Right forelimb (tissue), 1 donor: ENCODE data around the gene STK32B.

Experiments used
- DNase-seq: peaks from one replicate; pipeline ENCODE4 v3.0.0-alpha.2; 2018

The STK32B gene

DNA sequence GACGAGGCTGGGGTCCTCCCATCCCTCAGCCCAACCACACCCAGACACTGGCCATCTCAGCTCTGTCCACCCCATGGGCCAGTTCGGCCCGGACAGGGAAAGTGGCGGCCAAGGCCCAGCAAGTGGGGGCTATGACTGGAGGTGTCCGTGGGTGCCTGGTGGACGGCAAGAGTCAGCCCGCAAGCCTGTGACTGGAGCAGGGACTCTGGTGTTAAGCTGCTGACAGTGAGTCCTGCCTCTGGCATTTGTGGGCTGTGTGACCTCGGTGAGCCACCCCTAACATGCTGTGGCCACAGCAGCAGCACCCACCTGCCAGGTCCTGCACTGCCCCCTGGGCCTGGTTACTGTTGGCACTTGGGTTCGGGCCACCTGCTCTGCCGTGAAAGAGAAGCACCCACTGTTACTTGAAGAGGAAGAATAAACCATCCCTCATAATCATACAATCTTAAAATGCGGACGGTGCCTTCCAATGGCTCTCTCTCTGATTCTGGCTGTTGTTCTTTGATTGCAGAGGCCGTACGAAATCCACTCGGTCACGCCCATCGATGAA, 405.1 kb downstream of the STK32B start:
- no peak for DNase-seq

DNA sequence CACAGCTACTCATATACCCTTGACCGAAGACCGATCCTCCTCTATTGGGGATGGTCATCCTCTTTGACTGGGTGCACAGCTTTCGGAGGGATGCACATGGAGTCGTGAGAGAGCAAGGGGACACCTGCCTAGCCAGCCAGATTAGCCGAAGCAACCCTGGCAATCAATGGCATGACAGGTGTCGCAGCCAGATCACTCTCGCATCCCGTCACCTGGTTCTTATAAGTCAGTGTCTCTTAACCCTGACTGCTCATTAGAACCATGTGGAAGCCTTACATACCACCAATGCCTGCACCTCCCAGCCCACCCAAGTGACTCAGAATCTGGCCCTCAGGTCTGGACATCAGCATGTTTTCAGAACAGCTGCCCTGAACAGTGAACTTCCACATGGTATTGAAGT, 407.4 kb downstream of the STK32B start:
- no peak for DNase-seq

DNA sequence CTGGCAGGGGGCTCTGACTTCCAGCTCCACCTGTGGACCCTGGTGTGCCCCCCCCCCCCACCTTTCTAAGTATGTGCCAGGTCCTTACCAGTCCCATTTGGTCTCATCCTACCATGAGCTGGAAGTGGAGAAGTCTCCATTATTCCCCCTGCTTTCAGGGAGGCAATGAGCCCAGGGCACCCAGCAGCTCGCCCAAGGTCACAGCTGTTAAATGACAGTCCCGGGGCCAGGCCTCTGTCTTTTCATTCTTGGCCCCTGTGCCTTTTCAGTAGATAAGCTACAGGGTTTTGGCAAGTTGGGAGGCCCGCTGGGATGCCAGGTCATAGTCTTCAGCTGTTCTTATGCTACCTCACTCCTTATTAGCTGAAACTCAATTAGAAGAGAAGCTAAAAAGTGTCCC, 408.0 kb downstream of the STK32B start:
- no peak for DNase-seq

DNA sequence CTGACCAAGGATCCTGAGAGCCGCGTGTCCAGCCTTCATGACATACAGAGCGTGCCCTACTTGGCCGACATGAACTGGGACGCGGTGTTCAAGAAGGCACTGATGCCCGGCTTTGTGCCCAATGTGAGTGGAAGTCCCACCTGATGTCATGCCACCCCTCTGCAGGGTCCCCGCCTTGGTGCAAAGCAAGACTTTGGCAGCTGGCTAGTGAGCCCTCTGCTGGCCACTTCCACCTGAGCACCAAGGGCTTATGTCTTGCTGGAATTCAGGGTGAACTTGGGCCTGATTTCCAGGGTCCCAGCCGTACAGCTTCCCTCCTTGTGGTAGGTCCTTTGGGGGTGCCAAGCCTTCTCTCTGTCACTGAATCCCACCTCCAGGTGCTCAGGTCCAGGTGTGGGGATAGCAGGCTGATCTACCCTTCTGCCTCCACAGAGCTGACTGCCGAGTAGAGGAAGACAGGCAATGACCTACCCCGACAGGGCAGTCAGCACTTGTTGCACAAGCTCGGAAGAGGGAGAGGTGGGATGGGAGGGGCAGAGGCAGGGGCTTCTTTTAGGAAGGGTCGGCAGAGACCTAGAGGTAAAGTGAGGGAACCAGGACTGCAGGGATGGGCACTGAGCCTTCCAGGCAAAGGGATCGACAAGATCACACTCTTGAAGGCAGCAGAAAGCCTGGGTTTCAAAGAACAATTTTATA, 409.0 kb downstream of the STK32B start:
- no peak for DNase-seq

DNA sequence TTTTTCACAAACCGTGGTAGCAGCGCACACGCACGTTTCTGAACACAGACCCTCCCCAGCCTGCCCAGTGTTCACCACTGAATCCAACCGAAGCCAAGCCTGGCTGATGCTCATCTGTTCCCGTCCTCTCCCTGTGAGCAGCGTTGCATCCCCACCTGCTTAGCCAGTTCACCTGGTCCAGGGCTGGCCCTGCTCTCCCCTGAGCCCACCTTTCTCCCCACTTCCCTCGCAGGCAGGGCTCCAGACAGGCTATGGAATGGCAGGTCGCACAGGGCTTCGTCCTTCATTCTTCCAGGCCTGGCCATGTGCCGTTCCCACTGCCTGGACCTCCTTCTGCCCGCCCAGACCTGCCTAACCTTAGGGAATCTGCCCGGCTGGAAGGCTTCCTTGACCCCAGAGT, 410.2 kb downstream of the STK32B start:
- no peak for DNase-seq

DNA sequence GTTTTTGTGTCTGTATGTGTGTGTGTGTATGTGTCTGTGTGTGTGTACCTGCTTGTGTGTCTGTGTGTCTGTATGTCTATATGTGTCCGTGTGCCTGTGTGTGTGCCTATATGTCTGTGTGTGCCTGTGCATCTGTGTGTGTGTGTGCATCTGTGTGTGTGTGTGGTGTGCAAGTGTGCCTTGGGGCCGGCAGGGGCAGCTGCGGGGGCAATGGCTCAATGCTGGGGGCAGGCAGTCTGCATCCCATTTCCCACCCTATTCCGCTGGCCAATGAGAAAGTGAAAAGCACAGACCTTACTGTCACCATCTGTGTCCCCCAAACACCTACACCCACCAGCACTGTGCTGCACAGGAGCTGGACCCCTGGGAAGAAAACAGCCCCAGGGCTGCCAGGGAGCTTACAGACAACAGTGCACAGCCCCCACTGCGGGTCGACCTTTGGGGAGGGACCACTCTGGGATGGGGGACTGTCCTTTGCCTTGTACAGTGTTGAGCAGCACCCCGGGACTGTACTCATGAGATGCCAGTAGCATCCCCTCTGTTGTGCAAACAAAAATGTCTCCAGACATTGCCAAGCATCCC, 411.1 kb downstream of the STK32B start:
- no peak for DNase-seq

DNA sequence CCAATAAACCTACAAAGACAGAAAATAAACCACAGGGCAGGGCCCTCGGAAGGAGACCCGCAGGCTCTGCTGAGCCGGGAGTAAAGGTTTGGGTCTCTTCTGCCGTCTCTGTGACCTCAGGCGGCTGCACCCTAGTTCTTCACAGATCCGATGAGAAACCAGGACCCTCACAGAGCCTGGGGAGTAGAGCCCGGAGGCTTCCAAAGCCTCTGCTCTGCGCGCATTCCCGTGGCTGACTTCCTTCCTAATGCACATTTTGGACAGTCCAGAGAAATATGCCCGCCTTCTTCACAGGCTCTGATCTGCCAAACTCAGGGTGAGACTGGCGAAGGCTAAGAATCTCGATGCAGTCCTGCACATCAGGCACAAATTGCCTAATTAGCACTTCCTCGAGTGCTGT, 411.6 kb downstream of the STK32B start:
- DNase-seq = no peak

DNA sequence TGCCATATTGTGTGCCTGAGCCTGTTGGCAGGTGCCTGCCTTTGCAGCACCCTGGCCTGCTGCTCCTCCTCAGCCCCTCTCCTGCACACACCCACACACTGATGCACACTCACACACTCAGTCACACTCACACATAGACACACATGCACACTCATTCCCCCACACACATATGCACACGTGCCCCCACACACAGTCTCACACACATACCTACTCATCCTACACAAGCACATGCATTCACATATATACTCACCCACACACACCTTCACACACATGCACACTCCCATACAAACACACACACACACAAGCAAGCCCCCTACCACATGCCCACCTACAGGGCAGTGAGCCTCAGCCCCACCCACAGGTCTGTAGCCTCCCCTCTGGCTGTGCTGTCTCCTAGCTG, 412.1 kb downstream of the STK32B start:
- no peak for DNase-seq

DNA sequence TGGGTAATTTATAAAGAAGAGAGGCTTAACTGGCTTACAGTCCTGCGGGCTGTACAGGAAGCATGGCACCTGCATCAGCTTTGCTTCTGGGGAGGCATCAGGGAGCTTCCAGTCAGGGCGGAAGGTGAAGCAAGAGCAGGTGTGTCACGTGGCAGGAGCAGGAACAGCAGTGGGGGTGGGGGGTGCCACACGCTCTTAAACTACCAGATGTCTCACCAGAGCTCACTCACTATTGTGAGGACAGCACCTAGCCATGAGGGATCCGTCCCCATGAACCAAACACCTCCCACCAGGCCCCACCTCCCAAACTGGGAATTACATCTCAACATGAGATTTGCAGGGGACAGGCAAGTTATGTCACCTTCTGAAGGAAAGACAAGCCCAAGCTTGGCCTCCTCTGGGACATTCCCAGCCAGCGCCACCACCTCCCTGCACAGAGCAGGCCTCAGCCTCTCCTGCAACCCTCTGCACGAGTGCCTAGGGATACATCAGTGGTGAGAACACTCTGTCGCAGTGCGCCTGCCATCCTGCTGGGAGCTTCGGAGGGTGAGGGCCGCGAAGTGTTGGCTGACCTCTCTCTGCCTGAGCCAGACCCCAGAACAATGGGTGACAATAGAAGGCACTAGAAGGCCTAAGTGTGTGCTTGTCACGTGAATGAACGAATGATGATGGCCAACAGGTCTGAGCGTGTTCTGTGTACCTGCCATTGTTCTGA, 412.8 kb downstream of the STK32B start:
- DNase-seq = no peak

DNA sequence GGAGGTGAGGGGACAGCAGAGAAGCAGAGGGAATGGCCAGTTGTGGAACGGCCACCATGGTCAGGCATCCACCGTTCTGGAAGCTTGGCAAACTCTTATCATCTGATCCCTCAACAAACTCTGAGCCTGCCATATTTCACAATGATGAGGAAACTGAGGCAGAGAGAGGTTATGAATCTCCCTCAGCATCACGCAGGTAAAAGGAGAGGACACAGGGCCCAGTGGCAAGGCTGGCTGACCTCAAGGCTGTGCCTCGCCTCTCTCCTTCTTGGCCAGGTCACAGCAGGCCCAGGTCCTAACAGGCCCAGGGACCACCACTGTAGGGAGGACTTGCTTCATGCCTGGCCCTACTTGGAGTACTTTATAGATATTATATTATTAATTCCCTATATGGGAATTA, 414.2 kb downstream of the STK32B start:
- peak; percentile 1 for DNase-seq

DNA sequence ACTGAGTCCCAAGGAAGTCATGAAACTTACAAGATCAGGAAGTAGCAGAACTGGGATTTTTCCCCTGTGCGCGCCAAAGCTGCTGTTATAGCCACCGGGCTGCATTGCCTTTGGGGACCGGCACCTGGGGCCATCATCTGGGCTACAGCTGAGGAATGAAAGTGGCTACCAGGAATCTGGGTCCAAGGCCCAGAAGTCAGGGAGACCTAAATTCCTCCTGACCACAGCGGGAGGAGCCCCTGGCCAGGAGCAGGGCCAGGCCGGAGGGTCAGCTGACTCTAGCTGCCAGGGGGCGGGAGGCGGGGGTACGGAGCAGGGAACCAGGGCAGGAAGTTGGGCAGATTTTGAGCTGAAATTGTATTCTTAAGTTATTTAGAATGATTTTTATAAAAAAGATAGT, 414.7 kb downstream of the STK32B start:
- DNase-seq = peak; percentile 23

DNA sequence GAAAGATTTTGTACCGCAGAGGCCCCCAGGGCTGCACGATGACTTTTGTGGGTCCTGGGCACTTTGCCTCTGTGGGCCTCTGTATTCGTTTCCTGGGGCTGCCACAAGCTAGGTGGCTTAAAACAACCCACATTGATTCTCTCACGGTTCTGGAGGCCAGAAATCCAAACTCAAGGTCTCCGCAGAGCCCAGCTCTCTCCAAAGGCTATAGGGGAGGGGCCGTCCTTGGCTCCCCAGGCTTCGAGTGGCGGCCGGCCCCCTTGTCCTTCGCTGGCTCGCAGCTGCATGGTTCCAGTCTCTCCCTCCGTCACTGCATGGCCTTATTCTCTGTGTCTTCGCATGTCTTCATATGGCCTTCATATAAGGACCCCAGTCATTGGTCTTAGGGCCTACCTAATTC, 415.8 kb downstream of the STK32B start:
- peak; percentile 6 for DNase-seq

DNA sequence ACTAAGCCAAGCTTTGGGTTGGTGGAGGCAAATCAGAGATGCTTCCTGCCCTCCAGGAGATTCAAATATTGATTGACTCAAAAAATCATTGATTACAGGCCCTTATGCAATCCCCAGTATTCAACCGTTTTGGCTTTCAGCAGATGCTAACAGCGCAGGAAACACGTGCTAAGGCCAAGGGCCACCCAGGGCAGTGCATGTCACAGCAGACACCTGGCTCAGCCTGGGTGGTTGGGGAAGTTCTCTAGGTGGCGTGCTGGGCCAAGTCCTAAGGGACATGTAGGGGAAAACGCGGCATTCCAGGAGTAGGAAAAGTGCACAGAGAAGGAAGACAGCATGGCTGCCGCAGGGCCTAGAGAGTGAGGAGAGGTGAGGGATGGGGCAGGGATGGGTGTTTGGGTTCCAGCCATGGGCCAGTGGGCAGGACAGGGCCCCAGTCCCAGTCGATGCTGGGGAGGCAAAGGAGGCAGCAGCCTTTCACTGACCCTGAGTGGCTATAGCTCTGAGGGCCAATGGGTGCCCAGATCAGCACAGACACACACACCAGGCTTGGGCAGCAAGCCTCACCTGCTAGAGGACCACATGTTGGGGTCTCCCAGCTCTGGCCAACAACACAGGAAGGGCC, 418.0 kb downstream of the STK32B start:
- peak; percentile 38 for DNase-seq

DNA sequence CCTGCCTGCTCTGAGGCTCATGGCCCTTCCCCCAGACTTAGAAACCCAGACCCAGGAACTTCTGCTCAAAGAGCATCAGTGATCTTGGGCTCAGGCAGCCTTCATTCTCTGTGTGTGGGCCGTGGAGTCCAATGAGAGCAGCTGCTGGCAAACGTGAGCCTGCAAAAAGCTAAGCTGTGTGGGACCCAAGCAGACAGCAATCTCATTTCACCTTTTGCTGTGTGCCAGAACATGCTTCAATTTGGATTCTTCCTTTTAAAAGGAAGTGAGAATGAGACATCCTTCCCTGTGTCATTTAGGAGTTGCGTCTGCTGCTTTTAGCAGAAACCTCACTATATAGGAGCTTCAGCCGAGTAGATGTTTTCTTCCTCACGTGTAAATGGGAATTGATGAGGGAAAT, 418.6 kb downstream of the STK32B start:
- peak; percentile 34 for DNase-seq

DNA sequence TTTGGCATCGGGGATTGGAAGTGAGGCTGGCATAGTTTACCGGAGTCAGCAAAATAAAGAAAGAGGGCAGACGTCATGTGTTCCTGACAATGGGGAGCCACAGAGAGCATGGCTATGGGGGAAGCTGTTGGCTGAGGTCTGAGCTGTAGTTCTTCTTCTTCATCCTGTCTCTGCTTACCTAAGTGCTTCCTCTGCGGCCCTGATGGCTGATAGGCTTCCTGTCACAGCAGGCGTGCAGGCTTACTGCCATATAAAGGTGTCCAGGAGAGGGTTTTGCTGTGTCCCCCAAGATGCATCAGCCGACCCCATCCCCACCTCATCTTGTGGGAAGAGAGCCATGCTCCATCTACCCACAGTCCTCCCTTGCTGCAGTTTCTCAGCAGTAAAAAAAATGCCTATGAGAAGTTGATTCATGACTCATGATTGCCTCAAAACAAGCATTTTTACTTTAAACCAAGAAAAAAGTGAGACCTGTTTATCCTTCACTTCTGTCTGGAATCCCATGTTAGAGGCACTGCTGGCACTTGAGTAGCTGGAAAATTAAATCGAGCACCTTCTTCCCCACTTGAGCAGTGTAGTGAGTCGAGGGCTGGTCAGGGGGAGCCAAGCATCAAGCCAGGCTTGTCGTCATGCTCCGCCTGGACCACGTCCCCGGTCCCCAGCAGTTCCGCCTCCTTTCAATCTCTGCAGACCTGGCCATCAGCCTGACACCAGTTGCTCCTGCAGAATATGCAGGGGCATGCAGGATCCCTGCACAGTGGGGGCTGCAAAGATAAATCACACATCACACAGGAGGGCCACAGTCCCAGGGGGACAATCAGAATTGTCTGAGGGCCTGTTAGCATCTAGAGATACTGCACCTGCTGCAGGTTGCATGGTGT, 419.3 kb downstream of the STK32B start:
- peak; percentile 25 for DNase-seq

DNA sequence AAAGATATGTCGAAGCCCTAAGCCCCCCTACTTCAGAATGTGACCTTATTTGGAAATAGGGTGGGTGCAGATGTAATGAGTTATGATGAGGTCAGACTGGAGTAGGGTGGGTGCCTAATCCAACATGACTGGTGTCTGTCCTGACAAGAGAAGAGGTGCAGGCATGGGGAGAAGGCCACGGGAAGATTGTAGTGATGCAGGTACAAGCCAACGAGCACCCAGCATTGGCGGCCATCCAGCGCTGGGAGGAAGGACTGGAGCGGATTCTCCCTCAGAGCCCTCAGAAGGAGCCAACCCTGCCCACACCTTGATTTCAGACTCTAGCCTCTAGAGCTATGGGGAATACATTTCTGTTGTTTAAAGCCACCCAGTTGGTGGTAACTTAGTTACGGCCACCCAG, 419.9 kb downstream of the STK32B start:
- peak; percentile 35 for DNase-seq

DNA sequence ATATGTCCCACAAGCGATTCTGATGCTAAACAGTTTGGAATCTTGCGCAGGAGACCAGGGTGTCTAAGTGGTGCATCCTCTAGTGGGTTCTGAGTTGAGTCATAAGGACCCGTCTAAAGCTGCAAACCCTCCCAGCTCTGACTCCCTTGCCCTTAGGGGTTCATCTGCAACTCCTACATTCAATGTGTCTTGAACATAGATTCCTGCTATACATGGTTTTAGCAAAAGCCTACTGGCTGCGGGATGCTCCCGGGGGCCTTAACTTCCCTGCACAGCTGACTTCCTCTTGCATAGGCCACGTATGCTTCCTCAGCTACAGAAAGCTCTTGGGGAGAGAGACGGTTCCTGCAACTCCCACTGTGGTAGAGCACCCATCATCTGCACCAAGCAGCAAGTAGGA, 420.4 kb downstream of the STK32B start:
- no peak for DNase-seq

DNA sequence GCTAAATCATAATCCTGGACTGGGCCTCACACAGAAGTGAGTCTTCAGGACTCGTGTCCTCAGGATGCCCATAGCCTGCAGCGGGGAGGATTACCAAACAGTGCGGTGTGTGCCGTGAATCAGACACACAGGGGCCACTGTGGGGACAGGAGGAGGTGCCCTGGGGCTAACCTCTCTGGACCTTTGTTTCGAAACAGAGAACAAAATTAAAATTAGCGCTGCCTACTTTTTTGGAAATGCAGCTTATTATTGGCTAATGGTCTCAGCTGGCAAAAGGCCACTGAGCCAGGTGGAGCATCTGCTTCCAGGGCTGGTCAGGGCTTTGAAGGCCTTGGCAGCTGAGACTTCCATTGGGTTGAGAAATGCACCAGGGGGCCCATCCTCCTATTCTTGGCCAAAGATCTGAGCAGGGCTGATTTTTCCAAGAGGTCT, 420.9 kb downstream of the STK32B start:
- DNase-seq = peak; percentile 17

DNA sequence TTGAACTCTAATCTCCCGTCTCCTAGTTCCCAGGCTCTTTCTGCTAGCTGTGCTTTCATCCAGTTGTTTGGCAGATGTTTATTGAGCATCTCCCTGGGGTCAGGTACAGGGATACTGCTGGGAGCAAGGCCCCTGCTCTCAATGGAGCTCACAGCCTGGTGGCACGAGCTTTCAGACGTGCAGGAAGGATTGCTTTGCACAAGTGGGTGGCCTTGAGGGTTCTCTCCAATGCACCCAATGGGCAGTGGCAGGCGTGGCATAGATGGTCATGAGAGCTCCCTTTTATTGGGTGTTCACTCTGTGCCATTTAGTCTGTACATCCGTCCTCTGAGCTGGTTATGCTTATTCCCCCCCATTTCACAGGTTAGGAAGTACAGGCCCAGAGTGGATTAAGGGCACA, 421.8 kb downstream of the STK32B start:
- peak; percentile 20 for DNase-seq

DNA sequence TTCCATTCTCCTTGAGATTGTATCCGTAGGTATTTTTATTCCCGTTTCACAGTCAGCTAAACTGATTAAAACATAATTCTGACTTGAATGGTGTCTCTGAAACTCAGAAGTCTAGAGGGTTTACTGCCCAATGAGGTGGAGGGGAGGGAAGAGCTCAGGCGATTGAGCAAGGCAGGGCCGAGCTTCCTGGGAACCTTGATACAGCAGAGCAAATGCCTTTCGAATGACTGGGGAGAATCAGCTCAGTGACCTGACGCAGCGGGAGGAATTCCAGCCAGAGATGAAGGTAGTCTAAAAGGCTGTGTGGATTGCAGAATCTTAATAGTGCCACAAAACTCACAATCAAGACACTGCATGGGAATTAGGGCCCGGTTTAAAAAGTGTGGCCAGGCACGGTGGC, 423.5 kb downstream of the STK32B start:
- peak; percentile 5 for DNase-seq

DNA sequence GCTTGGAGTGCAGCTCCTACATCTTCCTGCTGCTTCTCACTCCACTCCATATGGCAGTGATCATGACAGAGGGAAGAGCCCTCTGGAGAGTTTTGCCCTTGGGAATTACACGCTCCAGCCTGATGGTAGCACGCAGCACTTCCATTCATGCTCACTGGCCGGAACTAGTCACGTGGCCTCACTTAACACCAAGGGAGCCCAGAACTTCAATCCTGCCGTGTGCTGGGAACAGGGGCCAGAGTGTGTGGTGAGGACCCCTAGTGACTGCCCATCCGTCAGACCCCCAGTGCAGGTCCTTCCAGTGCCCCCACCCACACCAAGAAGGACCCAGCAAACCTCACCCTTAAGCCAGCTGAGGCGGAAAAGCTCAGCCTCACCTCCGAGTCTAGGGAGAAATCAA, 426.3 kb downstream of the STK32B start:
- peak; percentile 26 for DNase-seq

DNA sequence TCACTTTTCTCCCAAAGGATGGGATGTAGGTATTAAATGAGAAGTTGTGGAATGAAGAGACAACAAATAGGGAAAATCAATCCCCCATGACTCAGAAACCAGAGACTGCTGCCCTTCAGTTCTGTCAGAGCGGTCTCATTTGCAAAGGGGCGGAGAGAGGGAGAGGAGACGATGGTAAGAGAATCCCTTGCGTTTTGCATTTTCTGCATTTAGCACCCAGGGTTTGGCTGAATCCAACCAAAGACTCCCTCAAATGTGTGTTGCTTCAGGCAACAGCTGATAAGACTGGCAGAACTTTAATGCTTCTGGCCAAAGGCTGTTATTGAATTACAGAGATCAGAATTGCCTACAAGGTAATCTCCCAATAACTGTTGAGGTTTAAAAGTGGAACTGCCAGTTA, 426.9 kb downstream of the STK32B start:
- no peak for DNase-seq

DNA sequence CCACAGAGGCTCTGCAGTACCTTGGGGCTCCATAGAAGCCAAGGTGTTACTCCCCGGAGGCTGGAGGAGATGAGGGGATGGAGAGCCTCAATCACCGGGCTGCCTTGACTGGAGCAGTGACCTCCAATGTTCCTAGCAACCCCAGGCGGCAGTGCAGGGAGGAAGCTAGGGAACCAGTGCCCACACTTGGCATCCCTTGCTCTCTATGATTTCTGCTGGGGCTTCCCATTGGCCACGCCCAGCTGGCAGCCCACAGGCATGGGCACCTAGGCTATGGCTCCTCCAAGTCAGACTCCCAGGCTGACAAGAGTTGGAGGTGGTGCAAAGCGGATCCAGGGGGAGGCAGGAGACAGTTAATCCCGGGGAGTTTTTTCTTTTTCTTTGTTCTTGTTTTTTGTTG, 427.4 kb downstream of the STK32B start:
- peak; percentile 13 for DNase-seq
